Endodermal cell (in vitro differentiated cells): ENCODE results near the gene RGS3. TPM values are rescaled to one million over a fixed set of nuclear protein-coding genes. Genes with fewer than 3 reads are reported as not detected.
A peak's percentile ranks its signal among the peaks of the same experiment; 100 is the strongest.

ENCODE experiments used
- DNase-seq: peaks from one replicate; pipeline ENCODE4 v3.0.0-alpha.2; 2017
- H3K27ac ChIP-seq: 2 replicates; pipeline ENCODE4 v1.5.1; 2013; ENCODE audit warnings: mild to moderate bottlenecking, low read depth, low read length, moderate library complexity
- H3K27me3 ChIP-seq: 2 replicates; pipeline ENCODE4 v1.6.1; 2013; ENCODE audit warnings: mild to moderate bottlenecking, low read length, moderate library complexity; ENCODE audit not compliant: insufficient read depth, control insufficient read depth, poor library complexity, severe bottlenecking
- H3K36me3 ChIP-seq: 2 replicates; pipeline ENCODE4 v1.7.0; 2013; ENCODE audit warnings: mild to moderate bottlenecking, low read length, moderate library complexity; ENCODE audit not compliant: control insufficient read depth, insufficient read depth
- H3K4me1 ChIP-seq: one replicate; pipeline ENCODE4 v1.7.0; 2013; ENCODE audit warnings: low read length; ENCODE audit not compliant: control insufficient read depth, insufficient read depth
- H3K4me3 ChIP-seq: 2 replicates; pipeline ENCODE4 v1.5.1; 2013; ENCODE audit warnings: mild to moderate bottlenecking, low read length, moderate library complexity
- H3K9ac ChIP-seq: 2 replicates; pipeline ENCODE4 v1.6.1; 2013; ENCODE audit warnings: mild to moderate bottlenecking, low read length, moderate library complexity; ENCODE audit not compliant: poor library complexity, severe bottlenecking; ENCODE audit errors: extremely low read depth
- H3K9me3 ChIP-seq: 2 replicates; pipeline ENCODE4 v1.6.1; 2013; ENCODE audit warnings: mild to moderate bottlenecking, low read length, moderate library complexity; ENCODE audit not compliant: control insufficient read depth
- H3K27ac Mint-ChIP-seq: 2 replicates; pipeline ENCODE4 v1.8.0; 2020; ENCODE audit warnings: mixed read lengths
- H3K27me3 Mint-ChIP-seq: 2 replicates; pipeline ENCODE4 v1.8.0; 2021; ENCODE audit warnings: mild to moderate bottlenecking, mixed read lengths; ENCODE audit not compliant: insufficient read depth
- H3K36me3 Mint-ChIP-seq: 2 replicates; pipeline ENCODE4 v1.8.0; 2020; ENCODE audit warnings: low read depth, mixed read lengths
- H3K4me1 Mint-ChIP-seq: 2 replicates; pipeline ENCODE4 v1.8.0; 2020; ENCODE audit warnings: mixed read lengths
- H3K4me3 Mint-ChIP-seq: 2 replicates; pipeline ENCODE4 v1.8.0; 2020; ENCODE audit warnings: mild to moderate bottlenecking, moderate library complexity, mixed read lengths
- H3K9me3 Mint-ChIP-seq: 2 replicates; pipeline ENCODE4 v1.8.0; 2020; ENCODE audit warnings: mild to moderate bottlenecking, mixed read lengths
- WGBS, 2 experiments: methylation state at CpG; one replicate each; pipeline versions ENCODE4 v1.1.5 to v1.1.7; 2013; ENCODE audit warnings: missing lambda C conversion rate in 2 of 2, mixed read lengths in 1 of 2; ENCODE audit not compliant: insufficient coverage in 1 of 2, insufficient read length in 1 of 2; 5-methylcytosine and 5-hydroxymethylcytosine counted together
- total RNA-seq, 2 donors: library from RNA; stranded (reverse); fragmentation: NEBNext Ultra II Directional in 1 of 2; extraction: Animal tissue kit (Norgen Biotek cat#: 25700) in 1 of 2; gene quantifications; 2 replicates in 1 of 2; 3 replicates in 1 of 2; pipeline ENCODE4 v1.2.1, GENCODE V29; 2021
- TF ChIP-seq, protein P1 (sequence below): fragments of 200-600 bp; sonication (generic); conservative IDR thresholded peaks from 2 replicates; pipeline ENCODE4 v1.5.0; 2021; ENCODE audit warnings: antibody characterized with exemption, mild to moderate bottlenecking

Gene RGS3
- total RNA-seq, 2 donors from 2014 or later = 20.7 to 40.3 TPM

DNA sequence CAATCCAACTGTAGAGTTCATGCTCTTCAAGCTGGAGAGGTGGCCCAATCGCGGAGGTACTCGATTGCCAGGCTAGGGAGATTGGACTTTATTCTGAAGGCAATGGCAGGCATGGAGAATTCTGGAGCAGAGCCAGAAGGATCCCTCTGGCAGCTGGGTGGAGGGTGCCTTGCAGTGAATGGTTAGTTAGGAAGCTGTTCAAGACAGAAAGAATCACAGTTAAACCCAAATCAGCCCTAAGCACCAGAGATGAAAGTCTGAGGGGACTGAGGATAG is 182.4 kb downstream of the RGS3 start:
- Histone ChIP-seq H3K27me3 (peaks cover 89% of the 10 kb centered on the region), H3K4me3 (no peak overlapping the region), H3K9me3 (peaks cover 5% of the 10 kb centered on the region), H3K4me1 (peaks cover 5% of the 10 kb centered on the region), H3K27ac (no peak overlapping the region), H3K36me3 (no peaks in the 10 kb centered on the region), H3K9ac (no peak overlapping the region)
- H3K4me3 Mint-ChIP-seq = no peak overlapping the region
- peaks cover 5% of the 10 kb centered on the region for H3K9me3 Mint-ChIP-seq
- WGBS, 2 experiments = 89% methylated on average over 3 of the region's 3 CpGs; no CpG with 5 or more reads in 1 of the 2 experiments
- H3K4me1 Mint-ChIP-seq = peaks cover 17% of the 10 kb centered on the region
- peaks cover 27% of the 10 kb centered on the region for H3K27me3 Mint-ChIP-seq
- TF ChIP-seq, protein P1, sequence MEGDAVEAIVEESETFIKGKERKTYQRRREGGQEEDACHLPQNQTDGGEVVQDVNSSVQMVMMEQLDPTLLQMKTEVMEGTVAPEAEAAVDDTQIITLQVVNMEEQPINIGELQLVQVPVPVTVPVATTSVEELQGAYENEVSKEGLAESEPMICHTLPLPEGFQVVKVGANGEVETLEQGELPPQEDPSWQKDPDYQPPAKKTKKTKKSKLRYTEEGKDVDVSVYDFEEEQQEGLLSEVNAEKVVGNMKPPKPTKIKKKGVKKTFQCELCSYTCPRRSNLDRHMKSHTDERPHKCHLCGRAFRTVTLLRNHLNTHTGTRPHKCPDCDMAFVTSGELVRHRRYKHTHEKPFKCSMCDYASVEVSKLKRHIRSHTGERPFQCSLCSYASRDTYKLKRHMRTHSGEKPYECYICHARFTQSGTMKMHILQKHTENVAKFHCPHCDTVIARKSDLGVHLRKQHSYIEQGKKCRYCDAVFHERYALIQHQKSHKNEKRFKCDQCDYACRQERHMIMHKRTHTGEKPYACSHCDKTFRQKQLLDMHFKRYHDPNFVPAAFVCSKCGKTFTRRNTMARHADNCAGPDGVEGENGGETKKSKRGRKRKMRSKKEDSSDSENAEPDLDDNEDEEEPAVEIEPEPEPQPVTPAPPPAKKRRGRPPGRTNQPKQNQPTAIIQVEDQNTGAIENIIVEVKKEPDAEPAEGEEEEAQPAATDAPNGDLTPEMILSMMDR = no peak
- peak; percentile 22 for DNase-seq
- no peak overlapping the region for H3K27ac Mint-ChIP-seq
- H3K36me3 Mint-ChIP-seq = no peaks in the 10 kb centered on the region

DNA sequence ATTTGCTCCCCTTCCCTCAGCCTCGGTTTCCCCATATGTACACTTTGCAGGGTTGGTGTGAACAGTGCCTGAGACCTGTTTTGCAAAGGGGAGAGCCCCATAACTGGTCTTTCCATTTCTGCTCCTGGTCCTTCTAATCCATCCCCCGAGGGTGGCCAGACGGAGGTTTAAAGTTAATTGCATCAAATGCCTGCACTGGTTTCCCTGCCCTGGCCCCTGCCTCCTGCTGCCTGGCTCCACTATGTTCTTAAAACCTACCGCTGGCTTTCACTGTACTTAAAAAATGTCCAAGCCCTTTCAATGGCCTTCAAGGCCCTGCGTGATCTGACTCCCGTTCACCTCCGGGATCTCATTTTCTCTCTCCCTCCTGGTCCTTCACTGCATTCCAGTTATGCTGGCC is 183.0 kb downstream of the RGS3 start:
- Mint-ChIP-seq H3K27me3 (peaks cover 27% of the 10 kb centered on the region), H3K27ac (no peak overlapping the region), H3K4me3 (no peak overlapping the region), H3K4me1 (peaks cover 17% of the 10 kb centered on the region), H3K9me3 (peaks cover 5% of the 10 kb centered on the region), H3K36me3 (no peaks in the 10 kb centered on the region)
- Histone ChIP-seq H3K36me3 (no peaks in the 10 kb centered on the region), H3K4me3 (no peak overlapping the region), H3K4me1 (peaks cover 5% of the 10 kb centered on the region), H3K27ac (no peak overlapping the region), H3K9me3 (peaks cover 5% of the 10 kb centered on the region), H3K9ac (no peak overlapping the region), H3K27me3 (peaks cover 83% of the 10 kb centered on the region)
- DNase-seq = peak; percentile 30
- TF ChIP-seq, protein P1 = no peak
- 84 to 86% methylated on average over 6 to 7 of the region's 7 CpGs for WGBS, 2 experiments

Other genes starting within 250 kb of the RGS3 start
- gene FKBP15, start 242.4 kb upstream of the RGS3 start, total RNA-seq = 10 to 100 TPM; 17.1 to 19.6 TPM
- 10 to 100 TPM; 29.1 to 32.4 TPM for gene SLC31A1, start 242.2 kb upstream of the RGS3 start, total RNA-seq
- gene CDC26, start 188.2 kb upstream of the RGS3 start, total RNA-seq = 10 to 100 TPM; 34.7 to 39.7 TPM
- gene PRPF4, start 188.1 kb upstream of the RGS3 start, total RNA-seq = 10 to 100 TPM; 35.7 to 36.0 TPM
- under 1 TPM; 0.48 to 0.97 TPM for gene RNF183, start 160.4 kb upstream of the RGS3 start, total RNA-seq
- 1 to 10 TPM; 4.5 to 8.4 TPM for gene WDR31, start 123.5 kb upstream of the RGS3 start, total RNA-seq
- gene BSPRY, start 114.2 kb upstream of the RGS3 start, total RNA-seq = 10 to 100 TPM; 14.1 to 17.9 TPM
- gene HDHD3, start 86.7 kb upstream of the RGS3 start, total RNA-seq = 10 to 100 TPM; 24.3 to 37.1 TPM
- 10 to 100 TPM; 40.4 to 51.9 TPM for gene ALAD, start 62.4 kb upstream of the RGS3 start, total RNA-seq
- gene POLE3, start 53.1 kb upstream of the RGS3 start, total RNA-seq = 10 to 100 TPM; 36.5 to 45.6 TPM
- gene C9orf43, start 53.0 kb upstream of the RGS3 start, total RNA-seq = 1 to 10 TPM in 1 of 2 donors, under 1 TPM in 1; 0.40 to 1.1 TPM